H9 (cell line): Measurements from ENCODE around the gene PLA2G4E. TPM values are rescaled to one million over a fixed set of nuclear protein-coding genes. Genes with fewer than 3 reads are reported as not detected.

Experiments used
- DNase-seq: peaks from one replicate; pipeline ENCODE4 v3.0.0-alpha.2; 2017
- H2AFZ ChIP-seq: one replicate; pipeline ENCODE4 v1.6.1; 2013; ENCODE audit warnings: mild to moderate bottlenecking, low read length, control low read depth, moderate library complexity
- H2AK5ac ChIP-seq: 2 replicates; pipeline ENCODE4 v1.6.1; 2013; ENCODE audit warnings: low read length, control low read depth, mixed read lengths; ENCODE audit not compliant: insufficient read length
- H2BK120ac ChIP-seq: one replicate; pipeline ENCODE4 v1.6.1; 2013; ENCODE audit warnings: low read depth, mild to moderate bottlenecking, low read length, control low read depth, inconsistent platforms; ENCODE audit not compliant: poor library complexity, severe bottlenecking
- H2BK12ac ChIP-seq: 2 replicates; pipeline ENCODE4 v1.6.1; 2013; ENCODE audit warnings: low read length, control low read depth, mixed read lengths, low read depth; ENCODE audit not compliant: insufficient read length
- H2BK15ac ChIP-seq: 2 replicates; pipeline ENCODE4 v1.6.1; 2013; ENCODE audit warnings: low read depth, low read length, control low read depth
- H2BK20ac ChIP-seq: one replicate; pipeline ENCODE4 v1.6.1; 2013; ENCODE audit warnings: low read depth, mild to moderate bottlenecking, low read length, control low read depth, inconsistent platforms; ENCODE audit not compliant: poor library complexity, severe bottlenecking
- H2BK5ac ChIP-seq: 2 replicates; pipeline ENCODE4 v1.6.1; 2013; ENCODE audit warnings: low read length, control low read depth, mixed read lengths; ENCODE audit not compliant: insufficient read length
- H3K14ac ChIP-seq: 2 replicates; pipeline ENCODE4 v1.6.1; 2013; ENCODE audit warnings: low read length, control low read depth; ENCODE audit not compliant: insufficient read depth
- H3K18ac ChIP-seq: 2 replicates; pipeline ENCODE4 v1.6.1; 2013; ENCODE audit warnings: low read depth, mild to moderate bottlenecking, mixed read lengths, low read length, control low read depth; ENCODE audit not compliant: insufficient read length
- H3K23ac ChIP-seq: 2 replicates; pipeline ENCODE4 v1.6.1; 2013; ENCODE audit warnings: low read length, control low read depth, mixed read lengths, low read depth; ENCODE audit not compliant: insufficient read length
- H3K23me2 ChIP-seq: 2 replicates; pipeline ENCODE4 v1.6.1; 2013; ENCODE audit warnings: low read depth, mild to moderate bottlenecking, mixed read lengths, low read length, control low read depth; ENCODE audit not compliant: insufficient read length, poor library complexity, severe bottlenecking
- H3K27ac ChIP-seq: 2 replicates; pipeline ENCODE4 v1.5.1; 2013; ENCODE audit warnings: low read length, control low read depth, mixed read lengths, low read depth; ENCODE audit not compliant: insufficient read length
- H3K27me3 ChIP-seq: 2 replicates; pipeline ENCODE4 v1.6.1; 2013; ENCODE audit warnings: low read length, control low read depth, inconsistent platforms; ENCODE audit not compliant: insufficient read depth
- H3K4ac ChIP-seq: 2 replicates; pipeline ENCODE4 v1.6.1; 2013; ENCODE audit warnings: low read depth, mild to moderate bottlenecking, control low read depth, inconsistent platforms, low read length, moderate library complexity
- H3K4me1 ChIP-seq: 2 replicates; pipeline ENCODE4 v1.6.1; 2013; ENCODE audit warnings: low read length, control low read depth, inconsistent platforms; ENCODE audit not compliant: insufficient read depth
- H3K4me2 ChIP-seq: 2 replicates; pipeline ENCODE4 v1.6.1; 2013; ENCODE audit warnings: low read length, control low read depth, mixed read lengths; ENCODE audit not compliant: insufficient read length, insufficient read depth
- H3K56ac ChIP-seq: 2 replicates; pipeline ENCODE4 v1.6.1; 2013; ENCODE audit warnings: low read depth, mild to moderate bottlenecking, mixed read lengths, low read length, control low read depth; ENCODE audit not compliant: insufficient read length
- H3K79me1 ChIP-seq: 2 replicates; pipeline ENCODE4 v1.6.1; 2013; ENCODE audit warnings: low read depth, mild to moderate bottlenecking, moderate library complexity, low read length, control low read depth, inconsistent platforms; ENCODE audit not compliant: insufficient read depth, poor library complexity, severe bottlenecking
- H3K79me2 ChIP-seq: 2 replicates; pipeline ENCODE4 v1.6.1; 2013; ENCODE audit warnings: low read length, control low read depth, inconsistent platforms; ENCODE audit not compliant: insufficient read depth
- H3K9ac ChIP-seq: 2 replicates; pipeline ENCODE4 v1.6.1; 2013; ENCODE audit warnings: low read length, control low read depth, mixed read lengths; ENCODE audit not compliant: insufficient read length; ENCODE audit errors: extremely low read depth
- H3K9me3 ChIP-seq: one replicate; pipeline ENCODE4 v1.6.1; 2013; ENCODE audit warnings: low read depth, low read length, inconsistent platforms; ENCODE audit not compliant: control insufficient read depth
- H3T11ph ChIP-seq: one replicate; pipeline ENCODE4 v1.6.1; 2013; ENCODE audit warnings: mild to moderate bottlenecking, low read length, control low read depth, inconsistent platforms
- H4K20me1 ChIP-seq: one replicate; pipeline ENCODE4 v1.6.1; 2013; ENCODE audit not compliant: control insufficient read depth, insufficient read length, insufficient read depth
- H4K5ac ChIP-seq: 2 replicates; pipeline ENCODE4 v1.6.1; 2013; ENCODE audit warnings: low read depth, mild to moderate bottlenecking, mixed read lengths, low read length, control low read depth; ENCODE audit not compliant: insufficient read length
- H4K8ac ChIP-seq: replicated peaks from 2 replicates; pipeline ENCODE4 v1.6.1; 2013; ENCODE audit warnings: low read length, control low read depth, mixed read lengths, low read depth; ENCODE audit not compliant: insufficient read length
- H4K91ac ChIP-seq: 2 replicates; pipeline ENCODE4 v1.6.1; 2013; ENCODE audit warnings: low read depth, mild to moderate bottlenecking, moderate library complexity, mixed read lengths, low read length, control low read depth; ENCODE audit not compliant: insufficient read length
- H3K27ac Mint-ChIP-seq, 3 experiments: 2 replicates in 2 of 3; 3 replicates in 1 of 3; pipeline ENCODE4 v1.8.0; 2020 to 2021; ENCODE audit warnings: mixed read lengths in 3 of 3, mild to moderate bottlenecking in 1 of 3, moderate library complexity in 1 of 3
- H3K27me3 Mint-ChIP-seq: 2 replicates; pipeline ENCODE4 v1.8.0; 2021; ENCODE audit warnings: low read depth, mild to moderate bottlenecking, moderate library complexity, mixed read lengths
- H3K36me3 Mint-ChIP-seq, 3 experiments: 2 replicates in 2 of 3; 3 replicates in 1 of 3; pipeline ENCODE4 v1.8.0; 2020 to 2021; ENCODE audit warnings: low read depth in 3 of 3, mixed read lengths in 3 of 3; ENCODE audit not compliant: insufficient read depth in 1 of 3
- H3K4me1 Mint-ChIP-seq, 2 experiments: 2 replicates each; pipeline ENCODE4 v1.8.0; 2020; ENCODE audit warnings: mixed read lengths in 2 of 2
- H3K4me3 Mint-ChIP-seq, 2 experiments: 2 replicates in 1 of 2; 3 replicates in 1 of 2; pipeline ENCODE4 v1.8.0; 2020 to 2021; ENCODE audit warnings: mild to moderate bottlenecking in 2 of 2, mixed read lengths in 2 of 2, moderate library complexity in 1 of 2
- H3K9me3 Mint-ChIP-seq, 2 experiments: 2 replicates in 1 of 2; 3 replicates in 1 of 2; pipeline ENCODE4 v1.8.0; 2020; ENCODE audit warnings: mild to moderate bottlenecking in 2 of 2, mixed read lengths in 2 of 2, moderate library complexity in 1 of 2
- CTCF ChIP-seq: fragments of 200-600 bp; sonication (generic); conservative IDR thresholded peaks from 3 replicates; pipeline ENCODE4 v1.8.0; 2021; ENCODE audit warnings: antibody characterized with exemption, mild to moderate bottlenecking
- WGBS: extraction: QIAGEN DNeasy Blood & Tissue Kit; methylation state at CpG from one replicate; pipeline ENCODE4 v1.1.7; 2013; ENCODE audit warnings: missing lambda C conversion rate, low lambda C conversion rate, mixed read lengths; ENCODE audit not compliant: insufficient read length; ENCODE audit errors: extremely low coverage; 5-methylcytosine and 5-hydroxymethylcytosine counted together
- total RNA-seq: library from RNA; stranded (reverse); gene quantifications from 2 replicates; pipeline ENCODE4 v1.2.1, GENCODE V29; 2021

The PLA2G4E gene
- total RNA-seq, 1 experiment from 2014 or later: not detected

- Histone ChIP-seq H4K20me1 (no peaks in the 10 kb centered on the region), H2BK120ac (no peak overlapping the region), H3K18ac (no peak overlapping the region), H3K79me2 (no peaks in the 10 kb centered on the region), H4K8ac (no peak overlapping the region), H2BK15ac (no peak overlapping the region), H3K14ac (no peak overlapping the region), H3K79me1 (no peaks in the 10 kb centered on the region), H4K5ac (no peak overlapping the region), H3K9ac (no peak overlapping the region), H2BK12ac (no peak overlapping the region), H3K27ac (no peak overlapping the region), H3K23me2 (no peaks in the 10 kb centered on the region), H3K9me3 (no peaks in the 10 kb centered on the region), H2AK5ac (no peak overlapping the region), H2AFZ (no peak overlapping the region), H3K4me1 (no peaks in the 10 kb centered on the region), H3K4me2 (no peak overlapping the region), H2BK5ac (no peak overlapping the region), H3K27me3 (no peaks in the 10 kb centered on the region), H2BK20ac (no peak overlapping the region), H4K91ac (no peak overlapping the region), H3K56ac (no peak overlapping the region), H3K4ac (no peak overlapping the region), H3K23ac (no peak overlapping the region), H3T11ph (no peak overlapping the region)
- Mint-ChIP-seq H3K27ac (0 out of 7 replicates have a peak overlapping the region, but pooled peaks of 1 of the 3 experiments have one; percentile 0), H3K27me3 (peaks cover 1% of the 10 kb centered on the region), H3K4me3 (no peak overlapping the region), H3K9me3 (no peaks in the 10 kb centered on the region), H3K4me1 (peaks cover 5 to 9% of the 10 kb centered on the region in 2 experiments), H3K36me3 (no peaks in the 10 kb centered on the region; a peak in 1 of 7 replicates)
- TF ChIP-seq CTCF: peak; percentile 38; the same call in 2 of the 3 replicates
- no CpG with 5 or more reads among the region's 7 CpGs for WGBS
- DNase-seq: peak; percentile 38
Observed at GRCh38 chr15:42069025-42069424, 48.2 kb upstream of the PLA2G4E start.
